GM15510 (cell line): ENCODE results near the gene TBRG4.

Experiments
- POLR2A ChIP-seq: IDR thresholded peaks from 3 replicates; pipeline ENCODE4 v1.6.1; 2011; ENCODE audit warnings: borderline replicate concordance; ENCODE audit not compliant: insufficient read length; ENCODE audit errors: extremely low read depth

TBRG4 gene

DNA sequence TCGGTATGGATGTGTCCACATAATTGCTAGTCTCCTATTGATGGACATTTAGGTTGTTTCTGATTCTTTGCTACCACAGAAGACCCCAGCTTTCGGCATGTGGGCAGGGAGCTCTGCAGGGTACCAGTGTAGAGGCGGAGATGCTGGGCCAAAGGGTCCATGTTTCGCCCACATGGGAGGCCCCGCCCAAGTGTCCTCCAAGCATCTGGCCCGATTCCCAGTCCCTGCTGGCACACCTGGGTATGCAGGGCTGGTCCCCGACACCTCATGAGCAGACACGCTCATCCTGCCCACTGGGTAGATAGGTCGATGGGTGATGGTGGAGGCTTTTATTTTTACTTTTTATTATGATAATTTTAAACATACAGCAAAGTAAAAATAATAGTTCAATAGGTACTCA lies 19.4 kb upstream of the TBRG4 start:
- TF ChIP-seq POLR2A, result no peak

DNA sequence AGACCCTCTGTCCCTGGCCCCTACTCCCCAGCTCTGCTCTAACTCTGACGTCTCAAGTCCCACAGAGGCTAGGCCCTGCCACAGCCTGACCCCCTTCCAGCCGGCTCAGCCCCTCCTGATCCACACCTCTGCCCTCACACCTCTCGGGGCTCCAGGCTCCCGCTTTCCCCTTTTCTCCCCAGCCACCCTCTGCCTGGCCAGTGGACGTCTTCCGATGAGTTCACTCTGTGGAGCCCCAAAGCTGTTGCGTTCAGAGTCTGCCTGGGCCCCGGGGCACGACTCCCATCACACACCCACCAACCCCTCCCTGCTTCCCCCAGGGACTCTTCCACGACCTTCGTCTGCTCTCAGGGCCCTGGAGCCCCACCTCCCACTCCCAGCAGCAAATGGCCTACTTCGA lies 18.4 kb upstream of the TBRG4 start:
- TF ChIP-seq POLR2A, result no peak

DNA sequence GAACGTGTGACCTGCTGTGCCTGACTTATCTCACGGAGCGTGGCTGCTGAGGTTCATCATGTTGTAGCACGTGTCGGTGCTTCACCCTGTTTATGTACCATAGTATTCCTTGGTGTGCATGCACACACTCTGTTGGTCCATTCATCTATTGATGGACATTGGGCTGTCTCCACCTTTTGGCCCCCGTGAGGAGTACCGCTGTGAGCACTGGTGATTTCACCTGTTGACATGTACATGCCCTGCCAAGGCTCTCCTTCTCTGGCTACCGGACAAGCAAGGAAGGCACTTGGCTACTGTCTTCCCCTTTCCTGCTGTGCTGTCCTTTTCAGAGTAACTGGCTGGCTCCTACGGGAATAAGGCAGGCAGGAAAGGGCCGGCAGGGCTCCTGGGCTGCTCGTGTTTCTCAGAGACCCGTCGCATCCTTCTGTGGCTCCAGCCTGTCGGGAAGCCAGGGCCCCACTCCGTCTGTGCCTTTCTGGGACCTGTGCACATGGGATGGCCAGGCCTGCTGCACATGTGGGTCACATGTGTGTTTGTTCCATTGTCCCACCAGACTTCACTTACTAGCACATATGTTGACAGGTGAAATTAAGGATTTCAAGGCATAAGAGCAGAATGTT lies 17.8 kb upstream of the TBRG4 start:
- no peak for TF ChIP-seq POLR2A

DNA sequence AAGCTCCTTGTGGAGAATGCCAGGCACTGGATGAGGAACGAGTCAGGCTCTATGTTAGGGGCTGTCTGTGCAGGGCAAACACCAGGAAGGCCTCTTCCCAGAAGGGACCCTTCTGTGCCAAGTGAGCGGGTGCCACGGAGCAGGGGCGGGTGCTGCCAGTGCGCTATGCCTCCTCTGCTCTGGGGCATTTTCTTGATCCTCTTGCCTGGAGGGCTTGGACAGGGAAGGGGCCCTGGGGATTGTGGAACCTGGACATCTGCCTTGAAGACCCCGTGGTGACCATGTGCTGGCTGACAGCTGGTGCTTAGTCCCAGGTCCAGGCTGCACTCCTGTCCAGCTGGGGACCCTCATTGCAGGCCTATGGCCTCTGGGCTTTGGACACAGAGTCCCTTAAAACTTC lies 15.4 kb upstream of the TBRG4 start:
- no peak for TF ChIP-seq POLR2A

DNA sequence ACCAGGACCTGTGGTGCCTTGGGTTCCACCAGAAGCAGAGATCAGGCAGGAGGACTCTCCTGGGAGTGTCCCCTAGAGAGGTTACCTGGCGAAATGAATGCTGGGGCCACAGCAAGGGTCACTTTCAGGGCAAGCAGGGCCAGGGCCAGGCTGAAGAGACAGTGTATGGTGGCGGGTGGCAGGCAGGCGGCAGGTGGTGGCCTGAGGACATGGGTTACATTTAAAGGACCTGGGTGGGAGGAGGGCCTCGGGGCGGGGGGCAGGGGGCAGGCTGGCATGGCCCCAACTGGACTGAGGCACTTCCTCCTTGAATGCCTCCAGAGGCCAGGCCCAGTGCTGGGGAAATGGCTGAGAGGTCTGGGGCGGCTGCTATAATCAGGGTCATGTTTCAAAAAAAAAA lies 14.7 kb upstream of the TBRG4 start:
- TF ChIP-seq POLR2A, result no peak

DNA sequence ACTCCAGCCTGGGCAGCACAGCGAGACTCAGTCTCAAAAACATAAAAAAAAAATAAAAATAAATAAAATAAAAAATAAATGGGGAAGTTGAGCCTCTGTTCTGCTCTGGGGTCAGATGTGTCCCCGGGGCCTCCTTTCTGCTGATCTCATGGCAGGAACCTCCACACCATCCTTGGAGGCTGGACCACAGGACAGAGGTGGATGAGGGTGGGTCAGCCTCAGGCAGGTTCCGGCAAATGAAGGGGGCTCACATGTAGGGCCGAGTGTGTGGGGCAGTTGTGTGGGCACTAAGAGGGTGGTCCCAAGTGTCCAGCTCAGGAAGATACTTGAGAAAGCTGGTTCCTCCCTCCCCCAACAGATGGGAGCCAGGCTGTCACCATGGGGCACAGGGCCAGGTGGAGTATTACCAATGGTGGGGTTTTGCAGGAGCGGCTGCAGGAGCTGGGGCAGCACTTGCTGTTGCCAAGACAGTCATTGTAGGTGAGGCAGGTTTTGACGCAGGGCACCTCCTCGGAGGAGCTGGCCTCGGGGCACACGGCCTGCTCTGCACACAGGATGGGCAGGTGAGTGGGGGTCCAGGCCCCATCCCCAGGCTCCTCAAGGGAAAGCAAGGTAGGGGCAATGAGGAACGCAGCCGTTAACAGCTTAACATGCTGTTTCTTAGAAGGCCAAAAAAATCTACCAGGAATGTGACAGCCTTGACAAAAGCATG lies 13.9 kb upstream of the TBRG4 start:
- no peak for TF ChIP-seq POLR2A

DNA sequence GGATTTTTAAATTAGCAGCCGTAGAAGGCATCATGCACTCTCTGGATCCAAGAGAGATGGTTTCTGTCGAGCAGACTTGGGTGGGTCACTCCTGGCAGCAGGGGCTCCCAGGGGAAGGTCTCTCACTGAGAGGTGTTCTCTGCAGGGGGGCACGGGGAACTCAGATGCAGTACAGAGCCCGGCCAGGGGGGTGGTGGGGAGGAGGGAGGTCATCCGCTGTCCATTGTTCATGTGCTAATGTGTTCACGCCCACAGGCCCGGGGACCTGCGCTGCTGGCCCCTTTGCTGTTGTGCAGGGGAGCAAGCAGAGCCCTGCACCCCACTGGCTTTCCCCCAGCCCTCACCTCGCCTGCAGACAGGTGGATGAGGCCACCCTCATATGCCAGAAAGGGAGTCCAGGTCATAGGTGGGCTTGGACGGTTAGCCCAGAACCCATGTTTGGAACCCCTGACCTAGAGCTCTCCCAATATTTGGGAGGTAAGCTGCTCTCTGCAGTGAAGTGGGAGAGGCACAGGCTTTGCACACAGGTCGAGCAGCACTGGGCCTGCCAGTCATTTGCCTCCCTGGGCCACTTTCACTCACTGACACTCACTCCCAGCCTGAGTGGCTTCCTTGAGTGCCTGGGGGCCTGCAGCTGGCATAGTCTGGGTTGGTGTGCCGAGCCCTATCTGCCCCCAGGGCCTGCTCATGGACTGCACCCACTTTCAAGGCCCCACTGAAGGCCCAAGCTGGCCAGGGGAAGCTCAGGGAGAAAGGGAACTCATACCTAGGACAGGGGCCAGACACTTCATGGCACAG lies 12.6 kb upstream of the TBRG4 start:
- TF ChIP-seq POLR2A, result no peak

DNA sequence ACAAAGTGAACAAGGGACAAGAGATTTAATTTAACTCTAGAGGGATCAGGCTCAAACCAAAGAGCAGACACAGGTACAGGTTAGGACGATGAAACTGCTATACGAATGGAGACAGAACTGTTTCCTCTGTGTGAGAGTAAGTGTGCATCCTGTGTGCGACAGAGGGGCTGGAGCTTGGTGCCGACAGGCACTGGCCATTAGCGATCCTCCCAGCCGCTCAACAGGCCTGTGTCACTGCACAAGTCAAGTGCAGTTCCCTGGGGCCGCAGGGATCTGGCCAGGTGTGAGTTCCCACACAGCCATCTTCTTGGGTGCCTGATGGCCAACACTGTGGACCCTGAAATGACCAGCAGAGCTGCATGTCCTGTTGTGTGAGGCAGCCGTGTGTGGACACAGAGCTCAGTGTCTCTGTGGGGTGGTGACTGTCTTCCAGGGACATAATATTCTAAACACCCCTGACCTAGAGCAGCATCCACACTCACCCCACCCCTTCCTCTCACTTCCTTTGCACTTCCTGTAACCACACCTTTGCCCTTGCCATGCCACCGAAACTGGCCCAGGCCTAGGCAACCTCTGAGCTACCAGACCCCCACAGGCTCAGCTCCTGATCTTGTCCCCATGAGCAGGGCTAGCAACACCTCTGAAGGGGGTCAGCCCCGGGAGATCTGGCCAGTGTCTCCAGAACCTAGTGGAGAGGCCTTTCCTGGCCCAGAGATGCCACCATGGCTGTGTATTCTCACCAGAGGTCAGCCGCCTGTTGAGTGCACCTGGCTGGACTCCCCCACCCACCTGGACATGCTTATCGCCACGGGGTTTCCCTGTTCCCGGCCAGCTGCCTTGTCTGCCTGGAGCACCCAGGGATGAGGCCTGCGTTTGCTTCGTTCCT lies 11.7 kb upstream of the TBRG4 start:
- TF ChIP-seq POLR2A, result no peak

DNA sequence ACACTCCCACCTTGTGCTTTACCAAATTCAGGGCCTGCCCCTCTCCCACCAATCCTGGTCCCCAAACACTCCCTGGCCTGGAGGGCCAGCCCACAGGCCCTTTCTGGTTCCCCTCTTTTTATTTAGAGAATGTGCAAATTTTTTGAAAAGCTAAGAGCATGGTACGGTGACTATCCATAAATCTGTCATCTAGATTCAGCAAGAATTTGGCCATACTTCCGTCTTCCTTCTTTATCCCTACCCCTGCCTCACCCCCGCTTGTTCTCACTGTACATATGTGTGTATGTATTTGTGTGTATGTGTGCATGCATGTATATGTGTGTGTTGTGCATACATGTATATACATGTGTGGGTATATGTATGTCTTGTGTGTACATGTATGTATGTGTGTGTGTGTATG lies 8.1 kb upstream of the TBRG4 start:
- TF ChIP-seq POLR2A, result no peak

DNA sequence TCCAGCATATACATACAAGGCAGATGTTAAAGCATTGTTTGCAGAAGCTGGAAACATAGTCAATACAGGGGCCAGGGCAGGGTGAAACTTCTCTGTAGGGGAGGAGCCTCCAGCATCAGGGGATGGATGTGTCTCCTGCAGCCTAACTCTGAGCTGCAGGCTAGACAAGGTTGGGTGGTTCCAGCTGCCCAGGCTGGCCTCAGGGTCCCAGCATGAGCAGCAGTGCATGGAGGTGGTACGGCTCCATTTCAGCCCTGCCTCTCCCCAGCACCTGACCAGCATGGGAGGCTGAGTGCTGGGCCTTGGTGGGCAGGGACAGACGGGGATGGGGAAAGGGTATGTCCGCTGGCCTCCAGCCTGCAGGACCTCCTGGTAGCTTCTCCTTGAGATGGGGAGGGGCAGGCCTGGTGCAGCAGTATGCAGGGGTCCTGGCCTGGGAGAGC lies 7.4 kb upstream of the TBRG4 start:
- no peak for TF ChIP-seq POLR2A

DNA sequence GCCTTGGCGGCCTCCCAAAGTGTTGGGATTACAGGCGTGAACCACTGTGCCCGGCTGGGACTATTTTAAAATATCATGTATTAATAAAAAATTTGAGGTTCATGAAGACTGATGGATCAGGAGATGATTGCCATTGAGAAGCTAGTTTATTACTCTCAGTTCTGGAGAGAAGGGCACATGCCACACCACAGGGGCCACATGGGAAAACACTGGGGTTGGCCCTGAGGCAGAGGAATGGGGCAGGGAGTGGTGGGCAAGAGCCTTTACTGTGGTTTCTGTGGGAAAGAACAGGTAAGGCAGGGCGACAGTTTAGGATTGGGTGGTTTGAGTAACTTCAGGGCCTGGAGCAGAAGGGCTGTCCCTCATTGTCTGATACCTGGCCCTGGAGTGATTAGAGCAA lies 6.8 kb upstream of the TBRG4 start:
- TF ChIP-seq POLR2A, result no peak

DNA sequence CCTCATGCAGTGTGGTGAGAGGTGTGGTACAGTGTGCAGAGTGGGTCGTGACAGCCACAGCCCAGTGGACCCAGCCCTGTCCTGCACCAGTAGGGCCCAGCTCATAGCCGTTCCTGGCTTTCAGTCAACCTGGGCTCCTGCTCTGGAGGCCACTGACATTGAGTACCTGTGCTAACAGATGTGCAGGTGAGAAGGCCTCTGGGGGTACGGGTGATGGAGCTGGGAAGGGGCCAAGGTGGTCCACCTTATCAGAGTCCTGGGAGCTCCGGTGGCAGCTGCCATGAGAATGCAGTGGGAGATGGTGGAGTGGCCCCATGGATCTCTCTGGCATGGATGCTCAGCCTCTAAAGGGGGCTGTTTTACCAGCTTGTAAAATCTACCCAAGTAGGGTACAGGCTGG lies 6.1 kb upstream of the TBRG4 start:
- TF ChIP-seq POLR2A, result no peak

DNA sequence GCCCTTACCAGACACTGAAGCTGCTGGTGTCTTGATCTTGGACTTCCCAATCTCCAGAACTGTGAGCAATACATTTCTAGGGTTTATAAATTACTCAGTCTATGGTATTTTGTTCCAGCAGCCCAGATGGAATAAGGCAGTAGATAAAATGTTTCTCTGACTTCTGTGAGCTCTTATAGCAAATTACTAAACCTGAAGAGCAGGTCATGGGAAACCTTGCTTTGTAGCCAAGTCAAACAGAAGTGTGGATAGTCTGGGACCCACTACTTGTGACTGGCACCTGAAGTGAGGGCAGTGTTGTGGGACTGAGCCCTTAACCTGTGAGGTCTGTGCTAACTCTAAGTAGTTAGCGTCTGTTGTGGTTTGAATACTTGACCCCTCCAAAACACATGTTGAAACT lies 4.6 kb upstream of the TBRG4 start:
- TF ChIP-seq POLR2A, result no peak

DNA sequence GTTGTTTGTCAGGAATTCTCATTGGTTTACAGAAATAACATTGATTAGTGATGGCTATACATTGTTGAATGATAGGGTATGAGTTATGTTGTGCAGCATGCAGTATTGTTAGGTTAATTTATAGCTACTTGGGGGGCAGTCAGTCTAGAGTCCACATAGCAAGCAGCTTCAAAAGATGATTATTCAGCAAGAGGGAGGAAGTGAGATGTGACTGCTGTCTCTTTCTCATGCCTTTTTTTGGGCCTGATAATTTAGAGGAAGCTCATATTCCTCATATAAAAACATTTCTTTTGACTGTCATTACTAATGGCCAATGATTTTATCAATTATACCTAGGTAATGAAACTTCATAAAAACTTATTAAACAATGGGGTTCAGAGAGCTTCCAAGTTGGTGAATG lies 3.4 kb upstream of the TBRG4 start:
- TF ChIP-seq POLR2A, result no peak

DNA sequence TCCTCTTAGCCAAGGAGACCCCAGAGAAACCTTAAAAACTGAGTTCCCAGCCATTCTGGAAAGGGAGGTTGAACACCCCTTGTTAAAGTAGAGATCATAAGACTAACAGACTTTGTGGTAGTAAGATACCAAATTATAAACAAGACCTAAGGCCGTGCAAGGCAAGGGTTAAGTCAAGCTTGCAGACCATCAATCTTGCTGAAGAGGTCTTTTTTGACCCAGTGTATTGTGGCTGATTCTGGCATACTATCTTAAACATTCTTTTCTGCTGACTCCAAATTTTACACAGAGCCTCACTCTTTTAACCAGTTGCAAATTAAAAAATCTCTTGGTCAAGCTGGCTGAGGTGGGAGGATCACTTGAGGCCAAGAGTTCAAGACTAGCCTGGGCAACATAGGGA lies 1.2 kb upstream of the TBRG4 start:
- no peak for TF ChIP-seq POLR2A
